Body of pancreas (tissue), 4 donors: ENCODE data around the gene GPR17.

Experiments
- POLR2A ChIP-seq, 3 donors: fragments of 450-650 bp; IDR thresholded peaks; one replicate each; pipeline ENCODE4 v1.6.1; 2016; ENCODE audit warnings: antibody characterized with exemption in 3 of 3, mild to moderate bottlenecking in 2 of 3
- TF ChIP-seq, protein P1 (sequence below), 7 experiments: fragments of 450-650 bp in 4 of 7; fragments of 200-600 bp in 3 of 7; sonication (generic) in 3 of 7; IDR thresholded peaks; one replicate each; pipeline ENCODE4 v1.5.1; 2016 to 2019; ENCODE audit warnings: antibody characterized with exemption in 7 of 7

DNA sequence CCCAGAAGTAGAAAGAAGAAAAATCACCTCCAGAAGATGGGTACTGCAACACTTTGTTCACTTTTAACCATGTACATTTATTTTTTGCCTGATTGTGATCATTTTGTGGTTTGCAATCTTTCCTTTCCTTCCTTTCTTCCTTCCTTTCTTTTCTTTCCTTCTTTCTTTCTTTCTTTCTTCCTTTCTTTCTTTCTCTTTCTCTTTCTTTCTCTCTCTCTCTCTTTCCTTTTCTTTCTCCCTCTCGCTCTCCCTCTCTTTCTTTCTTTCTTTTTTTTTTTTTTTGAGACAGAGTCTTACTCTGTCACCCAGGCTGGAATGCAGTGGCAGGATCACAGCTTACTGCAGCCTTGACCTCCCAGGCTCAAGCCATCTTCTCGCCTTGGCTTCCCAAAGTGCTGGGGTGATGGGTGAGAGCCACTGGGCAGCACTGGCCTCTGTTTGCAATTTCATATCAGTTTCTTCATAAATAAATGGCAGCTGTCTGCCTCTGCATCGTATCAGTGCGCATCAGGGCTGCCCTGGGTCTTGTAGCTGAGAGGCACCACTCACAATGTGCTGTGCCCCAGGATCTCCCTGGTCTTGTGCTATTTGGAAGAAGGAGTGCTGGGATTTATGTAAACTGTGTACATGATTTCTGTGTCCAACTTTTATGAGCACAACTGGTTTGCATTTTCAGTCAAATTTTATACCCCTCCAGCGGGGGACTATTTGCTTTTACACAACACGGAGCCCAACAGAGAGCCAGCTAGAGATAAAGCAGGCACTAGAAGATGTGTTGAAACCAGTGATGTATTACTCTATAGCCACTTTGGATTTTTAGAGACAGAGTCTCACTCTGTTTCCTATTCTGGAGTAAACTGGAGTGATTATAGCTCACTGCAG is 36.3 kb downstream of the GPR17 start:
- no peak for TF ChIP-seq POLR2A (IDR thresholded peaks at IDR 0.05)
- TF ChIP-seq, protein P1, sequence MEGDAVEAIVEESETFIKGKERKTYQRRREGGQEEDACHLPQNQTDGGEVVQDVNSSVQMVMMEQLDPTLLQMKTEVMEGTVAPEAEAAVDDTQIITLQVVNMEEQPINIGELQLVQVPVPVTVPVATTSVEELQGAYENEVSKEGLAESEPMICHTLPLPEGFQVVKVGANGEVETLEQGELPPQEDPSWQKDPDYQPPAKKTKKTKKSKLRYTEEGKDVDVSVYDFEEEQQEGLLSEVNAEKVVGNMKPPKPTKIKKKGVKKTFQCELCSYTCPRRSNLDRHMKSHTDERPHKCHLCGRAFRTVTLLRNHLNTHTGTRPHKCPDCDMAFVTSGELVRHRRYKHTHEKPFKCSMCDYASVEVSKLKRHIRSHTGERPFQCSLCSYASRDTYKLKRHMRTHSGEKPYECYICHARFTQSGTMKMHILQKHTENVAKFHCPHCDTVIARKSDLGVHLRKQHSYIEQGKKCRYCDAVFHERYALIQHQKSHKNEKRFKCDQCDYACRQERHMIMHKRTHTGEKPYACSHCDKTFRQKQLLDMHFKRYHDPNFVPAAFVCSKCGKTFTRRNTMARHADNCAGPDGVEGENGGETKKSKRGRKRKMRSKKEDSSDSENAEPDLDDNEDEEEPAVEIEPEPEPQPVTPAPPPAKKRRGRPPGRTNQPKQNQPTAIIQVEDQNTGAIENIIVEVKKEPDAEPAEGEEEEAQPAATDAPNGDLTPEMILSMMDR (IDR thresholded peaks at IDR 0.05): no peak
